Natural killer cell (primary cell): Measurements from ENCODE around the gene SRL. TPM values are rescaled to one million over a fixed set of nuclear protein-coding genes. Genes with fewer than 3 reads are reported as not detected.

ENCODE experiments used
- ATAC-seq, 3 donors: fragments of 150-1000 bp in 2 of 3; fragments of 200-7000 bp in 1 of 3; cut with Tn5 transposase; 1 replicate in 1 of 3; 2 replicates in 2 of 3; pipeline ENCODE4 v1.10.0; 2021; ENCODE audit warnings: mild to moderate bottlenecking in 2 of 3, moderate library complexity in 2 of 3
- DNase-seq, 2 donors: peaks; one replicate each; pipeline versions ENCODE4 v3.0.0 to v3.0.0-alpha.2; 2013 to 2021; ENCODE audit warnings: mixed read lengths in 1 of 2
- H3K27ac ChIP-seq: one replicate; pipeline ENCODE4 v1.5.1; 2013; ENCODE audit warnings: mild to moderate bottlenecking, low read length
- H3K27me3 ChIP-seq: one replicate; pipeline ENCODE4 v1.6.1; 2013; ENCODE audit warnings: low read length; ENCODE audit not compliant: control insufficient read depth, insufficient read depth
- H3K36me3 ChIP-seq: one replicate; pipeline ENCODE4 v1.6.1; 2013; ENCODE audit warnings: low read length; ENCODE audit not compliant: control insufficient read depth, insufficient read depth
- H3K4me1 ChIP-seq: one replicate; pipeline ENCODE4 v1.6.1; 2013; ENCODE audit warnings: low read length; ENCODE audit not compliant: control insufficient read depth, insufficient read depth
- H3K4me3 ChIP-seq: one replicate; pipeline ENCODE4 v1.5.1; 2013; ENCODE audit warnings: low read length
- H3K9me3 ChIP-seq: one replicate; pipeline ENCODE4 v1.6.1; 2013; ENCODE audit warnings: low read length; ENCODE audit not compliant: control insufficient read depth, insufficient read depth
- H3K27ac Mint-ChIP-seq, 2 donors: one replicate each; pipeline ENCODE4 v1.8.0; 2022; ENCODE audit warnings: mild to moderate bottlenecking in 2 of 2, mixed read lengths in 2 of 2, moderate library complexity in 1 of 2
- H3K27me3 Mint-ChIP-seq, 2 donors: one replicate each; pipeline ENCODE4 v1.8.0; 2022; ENCODE audit warnings: low read depth in 2 of 2, mixed read lengths in 2 of 2
- H3K36me3 Mint-ChIP-seq: one replicate; pipeline ENCODE4 v1.8.0; 2022; ENCODE audit warnings: mixed read lengths
- H3K4me1 Mint-ChIP-seq, 2 donors: one replicate each; pipeline ENCODE4 v1.8.0; 2022; ENCODE audit warnings: mixed read lengths in 2 of 2
- H3K4me3 Mint-ChIP-seq: one replicate; pipeline ENCODE4 v1.8.0; 2022; ENCODE audit warnings: mild to moderate bottlenecking, moderate library complexity, mixed read lengths
- H3K9me3 Mint-ChIP-seq, 2 donors: one replicate each; pipeline ENCODE4 v1.8.0; 2022; ENCODE audit warnings: mixed read lengths in 2 of 2
- WGBS: methylation state at CpG from one replicate; pipeline ENCODE4 v1.1.7; 2013; ENCODE audit warnings: missing lambda C conversion rate; ENCODE audit not compliant: insufficient coverage; 5-methylcytosine and 5-hydroxymethylcytosine counted together
- intact Hi-C: fragments of 100-400 bp; cut with micrococcal nuclease; formaldehyde crosslinking; loops from one replicate; pipeline ENCODE4 v1.14.2; 2022
- total RNA-seq, 4 donors: library from RNA; stranded (reverse); fragments of 120-200 nt in 1 of 4; gene quantifications; one replicate each; pipeline versions ENCODE4 v1.2.3 to v1.2.4, GENCODE V29; 2013 to 2022
- TF ChIP-seq, protein P1 (sequence below): fragments of 200-600 bp; IDR thresholded peaks from one replicate; pipeline ENCODE4 v1.8.0; 2022; ENCODE audit warnings: antibody characterized with exemption

SRL gene
- total RNA-seq, 3 donors from 2014 or later (not counting 1 experiment from before 2014, with no cell fraction given) = not detected

DNA sequence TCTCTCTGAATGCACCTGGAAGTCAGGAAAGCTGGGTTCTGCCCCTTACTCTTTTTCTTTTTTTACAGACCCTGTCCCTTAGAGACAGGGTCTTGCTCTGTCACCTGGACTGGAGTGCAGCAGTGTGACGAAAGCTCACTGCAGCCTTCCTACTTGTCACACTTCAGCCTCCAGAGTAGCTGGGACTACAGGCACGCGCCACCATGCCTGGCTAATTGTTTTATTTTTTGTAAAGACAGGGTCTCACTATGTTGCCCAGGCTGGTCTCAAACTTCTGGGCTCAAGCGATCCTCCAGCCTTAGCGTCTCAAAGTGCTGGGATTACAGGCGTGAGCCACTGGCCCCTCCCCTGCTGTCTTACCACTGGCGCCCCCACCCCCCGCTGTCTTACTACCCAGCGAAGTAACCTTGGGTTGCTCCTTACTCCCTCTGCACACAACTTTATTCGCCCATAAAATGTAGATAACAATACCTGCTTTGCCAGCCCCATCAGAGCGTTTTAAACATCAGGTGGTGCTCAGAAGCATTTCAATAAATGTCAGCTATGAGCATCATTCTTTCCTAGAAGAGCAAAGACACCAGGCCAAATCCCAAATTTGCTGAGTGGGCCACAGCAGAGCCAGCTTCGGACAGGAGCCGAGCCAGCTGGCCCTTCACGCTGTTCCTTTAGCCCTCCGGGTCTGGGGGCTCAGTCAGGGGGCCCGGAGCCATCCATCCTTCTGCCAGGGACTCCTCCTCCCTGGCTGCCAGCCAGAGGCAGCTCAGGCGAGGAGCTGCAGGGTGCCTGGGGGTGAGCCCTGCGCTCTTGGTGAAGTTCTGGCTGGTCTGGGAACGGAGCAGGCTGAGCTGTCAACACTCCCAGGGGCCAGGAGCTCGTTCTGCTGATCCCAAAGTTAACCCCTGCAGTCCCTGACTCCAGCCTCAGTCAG, 24.4 kb downstream of the SRL start:
- Histone ChIP-seq H3K9me3 (no peaks in the 10 kb centered on the region), H3K27me3 (no peaks in the 10 kb centered on the region), H3K4me3 (no peak overlapping the region), H3K4me1 (no peaks in the 10 kb centered on the region), H3K36me3 (no peaks in the 10 kb centered on the region), H3K27ac (no peak overlapping the region)
- no peak for DNase-seq
- H3K27me3 Mint-ChIP-seq = peaks cover 0 to 4% of the 10 kb centered on the region in 2 donors
- no peak overlapping the region for H3K27ac Mint-ChIP-seq
- H3K36me3 Mint-ChIP-seq = no peaks in the 10 kb centered on the region
- H3K4me3 Mint-ChIP-seq = no peak overlapping the region
- intact Hi-C loops = no loop called here
- 83% methylated on average over 20 of the region's 20 CpGs for WGBS
- no peaks in the 10 kb centered on the region for H3K9me3 Mint-ChIP-seq
- no peaks in the 10 kb centered on the region for H3K4me1 Mint-ChIP-seq
- TF ChIP-seq, protein P1, sequence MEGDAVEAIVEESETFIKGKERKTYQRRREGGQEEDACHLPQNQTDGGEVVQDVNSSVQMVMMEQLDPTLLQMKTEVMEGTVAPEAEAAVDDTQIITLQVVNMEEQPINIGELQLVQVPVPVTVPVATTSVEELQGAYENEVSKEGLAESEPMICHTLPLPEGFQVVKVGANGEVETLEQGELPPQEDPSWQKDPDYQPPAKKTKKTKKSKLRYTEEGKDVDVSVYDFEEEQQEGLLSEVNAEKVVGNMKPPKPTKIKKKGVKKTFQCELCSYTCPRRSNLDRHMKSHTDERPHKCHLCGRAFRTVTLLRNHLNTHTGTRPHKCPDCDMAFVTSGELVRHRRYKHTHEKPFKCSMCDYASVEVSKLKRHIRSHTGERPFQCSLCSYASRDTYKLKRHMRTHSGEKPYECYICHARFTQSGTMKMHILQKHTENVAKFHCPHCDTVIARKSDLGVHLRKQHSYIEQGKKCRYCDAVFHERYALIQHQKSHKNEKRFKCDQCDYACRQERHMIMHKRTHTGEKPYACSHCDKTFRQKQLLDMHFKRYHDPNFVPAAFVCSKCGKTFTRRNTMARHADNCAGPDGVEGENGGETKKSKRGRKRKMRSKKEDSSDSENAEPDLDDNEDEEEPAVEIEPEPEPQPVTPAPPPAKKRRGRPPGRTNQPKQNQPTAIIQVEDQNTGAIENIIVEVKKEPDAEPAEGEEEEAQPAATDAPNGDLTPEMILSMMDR = no peak
- ATAC-seq = no peak

- ATAC-seq (no peak), DNase-seq (no peak)
- Mint-ChIP-seq H3K27ac (no peak overlapping the region), H3K27me3 (peaks cover 0 to 4% of the 10 kb centered on the region in 2 donors), H3K4me1 (no peaks in the 10 kb centered on the region), H3K4me3 (no peak overlapping the region), H3K9me3 (no peaks in the 10 kb centered on the region), H3K36me3 (no peaks in the 10 kb centered on the region)
- H3K27me3 ChIP-seq = no peaks in the 10 kb centered on the region
- no peak overlapping the region for H3K4me3 ChIP-seq
- intact Hi-C loops = no loop called here
- no peaks in the 10 kb centered on the region for H3K4me1 ChIP-seq
- no peaks in the 10 kb centered on the region for H3K36me3 ChIP-seq
- no peaks in the 10 kb centered on the region for H3K9me3 ChIP-seq
- TF ChIP-seq, protein P1 = no peak
- no peak overlapping the region for H3K27ac ChIP-seq
- 98% methylated on average over 5 of the region's 5 CpGs for WGBS
Measured at GRCh38 chr16:4216596-4216995, 25.3 kb downstream of the SRL start.

DNA sequence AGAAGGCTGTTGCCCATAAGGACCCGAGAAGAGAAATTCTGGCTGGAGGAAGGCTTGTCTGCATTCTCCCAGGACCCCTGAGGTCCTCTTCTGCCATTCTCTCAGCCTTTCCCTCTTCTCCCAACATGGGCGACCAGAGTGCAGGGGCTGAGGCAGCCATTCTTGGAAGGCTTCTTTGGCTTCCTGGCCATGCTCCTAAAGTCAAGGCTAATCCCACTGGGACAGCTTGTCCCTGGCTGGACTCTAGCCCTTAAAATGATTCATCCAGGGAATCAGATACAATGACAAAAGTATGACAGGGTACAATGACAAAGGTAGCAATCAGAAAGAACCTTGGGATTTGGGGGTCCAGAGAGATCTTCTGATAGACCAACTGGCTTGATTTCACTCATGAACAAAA, 26.8 kb downstream of the SRL start:
- H3K27me3 ChIP-seq = no peaks in the 10 kb centered on the region
- DNase-seq = no peak
- no peaks in the 10 kb centered on the region for H3K9me3 ChIP-seq
- H3K27ac Mint-ChIP-seq = no peak overlapping the region
- peaks cover 0 to 4% of the 10 kb centered on the region in 2 donors for H3K27me3 Mint-ChIP-seq
- H3K36me3 ChIP-seq = no peaks in the 10 kb centered on the region
- no peaks in the 10 kb centered on the region for H3K36me3 Mint-ChIP-seq
- no peaks in the 10 kb centered on the region for H3K4me1 ChIP-seq
- no peak for ATAC-seq
- no peak overlapping the region for H3K27ac ChIP-seq
- WGBS = 83% methylated on average over 2 of the region's 2 CpGs
- no peak overlapping the region for H3K4me3 Mint-ChIP-seq
- no peaks in the 10 kb centered on the region for H3K9me3 Mint-ChIP-seq
- intact Hi-C loops = no loop called here
- TF ChIP-seq, protein P1 = no peak
- no peak overlapping the region for H3K4me3 ChIP-seq
- no peaks in the 10 kb centered on the region for H3K4me1 Mint-ChIP-seq
